Activated CD4-positive, alpha-beta T cell treated with anti-CD3 and anti-CD28 coated beads for 48 hours (primary cell): ENCODE measurements around the gene DBX1.
A peak's percentile ranks its signal among the peaks of the same experiment; 100 is the strongest.
"Not testable (repeated sequence)": the region's sequence is repeated elsewhere in the genome, so short reads cannot be mapped to it uniquely, and the experiment has no call there.

ENCODE experiments used
- DNase-seq: peaks from one replicate; pipeline ENCODE4 v3.0.0-alpha.2; 2020

Gene DBX1

GRCh38 chr11:20161230-20161918, 1.1 kb upstream of the DBX1 start:
- no peak for DNase-seq

GRCh38 chr11:20159466-20160381, 551 bp downstream of the DBX1 start:
- peak; percentile 11 for DNase-seq

GRCh38 chr11:20158597-20159257, 1.5 kb downstream of the DBX1 start:
- peak; percentile 31 for DNase-seq

GRCh38 chr11:20157728-20158127, 2.5 kb downstream of the DBX1 start:
- no peak for DNase-seq

GRCh38 chr11:20156876-20157613, 3.2 kb downstream of the DBX1 start:
- DNase-seq: peak; percentile 39

GRCh38 chr11:20156280-20156875, 3.9 kb downstream of the DBX1 start:
- DNase-seq: peak; percentile 55

GRCh38 chr11:20155683-20156279, 4.5 kb downstream of the DBX1 start:
- DNase-seq: no peak

- DNase-seq: no peak
Observed at GRCh38 chr11:20154381-20154780, 5.9 kb downstream of the DBX1 start.

GRCh38 chr11:20138707-20139106, 21.6 kb downstream of the DBX1 start:
- DNase-seq: no peak

- DNase-seq: no peak
Observed at GRCh38 chr11:20137637-20138036, 22.6 kb downstream of the DBX1 start.

- DNase-seq: no peak
Observed at GRCh38 chr11:20134991-20135736, 25.1 kb downstream of the DBX1 start.

GRCh38 chr11:20132667-20133039, 27.6 kb downstream of the DBX1 start:
- DNase-seq: no peak

GRCh38 chr11:20131788-20132666, 28.2 kb downstream of the DBX1 start:
- DNase-seq: peak; percentile 64

- no peak for DNase-seq
Observed at GRCh38 chr11:20129665-20130064, 30.6 kb downstream of the DBX1 start.

GRCh38 chr11:20128528-20128825, 31.8 kb downstream of the DBX1 start:
- DNase-seq: not testable (repeated sequence)

- DNase-seq: peak; percentile 84
Observed at GRCh38 chr11:20127671-20128527, 32.4 kb downstream of the DBX1 start.

GRCh38 chr11:20126724-20127123, 33.6 kb downstream of the DBX1 start:
- DNase-seq: no peak

- DNase-seq: no peak
Observed at GRCh38 chr11:20125927-20126326, 34.3 kb downstream of the DBX1 start.

- no peak for DNase-seq
Observed at GRCh38 chr11:20122131-20122530, 38.1 kb downstream of the DBX1 start.
